HAP-1 (cell line): Measurements from ENCODE around the gene MLXIP.
"Not testable (repeated sequence)": the region's sequence is repeated elsewhere in the genome, so short reads cannot be mapped to it uniquely, and the experiment has no call there.

Experiments
- DNase-seq, 2 experiments: peaks; one replicate each; pipeline ENCODE4 v3.0.0-alpha.2; 2016 to 2020; ENCODE audit warnings: low spot score in 2 of 2
- H3K27me3 ChIP-seq: fragments of 250-450 bp; sonication (Bioruptor Pico); 2 replicates; pipeline ENCODE4 v1.5.1; 2020; ENCODE audit warnings: low read depth, mild to moderate bottlenecking, moderate library complexity
- H3K36me3 ChIP-seq: fragments of 250-450 bp; sonication (Bioruptor Pico); replicated peaks from 2 replicates; pipeline ENCODE4 v1.5.1; 2020; ENCODE audit warnings: mild to moderate bottlenecking
- H3K4me1 ChIP-seq: fragments of 250-450 bp; sonication (Bioruptor Pico); 2 replicates; pipeline ENCODE4 v1.5.1; 2020; ENCODE audit warnings: mild to moderate bottlenecking
- H3K4me3 ChIP-seq: fragments of 250-450 bp; sonication (Bioruptor Pico); 2 replicates; pipeline ENCODE4 v1.5.1; 2020; ENCODE audit warnings: mild to moderate bottlenecking, moderate library complexity
- H3K9me3 ChIP-seq: fragments of 250-450 bp; sonication (Bioruptor Pico); 2 replicates; pipeline ENCODE4 v1.5.1; 2020; ENCODE audit warnings: mild to moderate bottlenecking, moderate library complexity
- in situ Hi-C: fragments of 300-500 bp; cut with MboI; formaldehyde crosslinking; loops from 3 replicates; pipeline ENCODE4 v1.14.3; 2020; ENCODE audit warnings: low sequenced_read_pairs, inconsistent platforms, mixed read lengths

The MLXIP gene

GRCh38 chr12:122078141-122079032, at the start of gene MLXIP:
Gene MLXIP, plus strand, starts transcription at chr12:122078756. Its CDS starts 98 bp downstream, at chr12:122078854.
- Histone ChIP-seq H3K4me3 (peak within 1 kb of the TSS; percentile 64), H3K27me3 (no peaks in the 10 kb centered on the region), H3K36me3 (peaks cover 3% of the 10 kb centered on the region), H3K4me1 (peaks cover 19% of the 10 kb centered on the region), H3K9me3 (no peaks in the 10 kb centered on the region)
- in situ Hi-C loops = no loop called here
- peak; percentile 91 to 94 for DNase-seq

- Histone ChIP-seq H3K4me3 (no peak overlapping the region), H3K27me3 (no peaks in the 10 kb centered on the region), H3K4me1 (peaks cover under 1% of the 10 kb centered on the region), H3K9me3 (no peaks in the 10 kb centered on the region), H3K36me3 (peaks cover 3% of the 10 kb centered on the region; the same call in 1 of the 2 replicates)
- no peak for DNase-seq
- in situ Hi-C loops = no loop called here
These were observed 49.5 kb upstream of the MLXIP start for GRCh38 chr12:122028905-122029560.

- no peak overlapping the region for H3K4me3 ChIP-seq
- DNase-seq = no peak
- no peaks in the 10 kb centered on the region for H3K9me3 ChIP-seq
- no peaks in the 10 kb centered on the region for H3K4me1 ChIP-seq
- no peaks in the 10 kb centered on the region for H3K27me3 ChIP-seq
- in situ Hi-C loops = no loop called here
- H3K36me3 ChIP-seq = peaks cover 3% of the 10 kb centered on the region; the same call in 1 of the 2 replicates
These were observed 48.7 kb upstream of the MLXIP start for GRCh38 chr12:122029620-122030423.

- H3K4me1 ChIP-seq = no peaks in the 10 kb centered on the region
- no peaks in the 10 kb centered on the region for H3K9me3 ChIP-seq
- H3K4me3 ChIP-seq = no peak overlapping the region
- no peak for DNase-seq
- H3K27me3 ChIP-seq = no peaks in the 10 kb centered on the region
- in situ Hi-C loops = no loop called here
- H3K36me3 ChIP-seq = peaks cover 6% of the 10 kb centered on the region
These were observed 48.0 kb upstream of the MLXIP start for GRCh38 chr12:122030424-122031035.

- in situ Hi-C loops = no loop called here
- no peak overlapping the region for H3K4me3 ChIP-seq
- no peaks in the 10 kb centered on the region for H3K27me3 ChIP-seq
- no peaks in the 10 kb centered on the region for H3K4me1 ChIP-seq
- peak in 1 of 2 experiments; percentile 80 for DNase-seq
- H3K9me3 ChIP-seq = no peaks in the 10 kb centered on the region
- peaks cover 16% of the 10 kb centered on the region for H3K36me3 ChIP-seq
These were observed 47.0 kb upstream of the MLXIP start for GRCh38 chr12:122031342-122032216.

- DNase-seq = no peak
- in situ Hi-C loops = no loop called here
- no peak overlapping the region for H3K4me3 ChIP-seq
- H3K4me1 ChIP-seq = no peaks in the 10 kb centered on the region
- H3K27me3 ChIP-seq = no peaks in the 10 kb centered on the region
- no peaks in the 10 kb centered on the region for H3K9me3 ChIP-seq
- peaks cover 16% of the 10 kb centered on the region for H3K36me3 ChIP-seq
These were observed 46.0 kb upstream of the MLXIP start for GRCh38 chr12:122032580-122032979.

GRCh38 chr12:122035292-122035691, 43.3 kb upstream of the MLXIP start:
- Histone ChIP-seq H3K4me3 (no peak overlapping the region), H3K9me3 (no peaks in the 10 kb centered on the region), H3K27me3 (no peaks in the 10 kb centered on the region), H3K36me3 (peaks cover 20% of the 10 kb centered on the region), H3K4me1 (no peaks in the 10 kb centered on the region)
- DNase-seq = no peak
- in situ Hi-C loops = no loop called here

- H3K36me3 ChIP-seq = peaks cover 20% of the 10 kb centered on the region
- in situ Hi-C loops = no loop called here
These were observed 42.4 kb upstream of the MLXIP start for GRCh38 chr12:122036153-122036552.

GRCh38 chr12:122040579-122041386, 37.8 kb upstream of the MLXIP start:
- Histone ChIP-seq H3K9me3 (no peaks in the 10 kb centered on the region), H3K4me3 (no peak overlapping the region), H3K4me1 (no peaks in the 10 kb centered on the region), H3K36me3 (peaks cover 31% of the 10 kb centered on the region), H3K27me3 (no peaks in the 10 kb centered on the region)
- no peak for DNase-seq
- in situ Hi-C loops = no loop called here

More at GRCh38 chr12:122036153-122036552, 42.4 kb upstream of the MLXIP start:
- Histone ChIP-seq H3K4me3 (no peak overlapping the region), H3K9me3 (no peaks in the 10 kb centered on the region), H3K4me1 (no peaks in the 10 kb centered on the region), H3K27me3 (no peaks in the 10 kb centered on the region)
- DNase-seq = no peak

- H3K27me3 ChIP-seq, H3K4me3 ChIP-seq, H3K4me1 ChIP-seq, in situ Hi-C loops, H3K9me3 ChIP-seq, DNase-seq: not testable (repeated sequence)
- H3K36me3 ChIP-seq = peaks cover 29% of the 10 kb centered on the region
These were observed 37.1 kb upstream of the MLXIP start for GRCh38 chr12:122041458-122041857.

- no peaks in the 10 kb centered on the region for H3K4me1 ChIP-seq
- in situ Hi-C loops = no loop called here
- no peaks in the 10 kb centered on the region for H3K27me3 ChIP-seq
- H3K9me3 ChIP-seq = no peaks in the 10 kb centered on the region
- no peak for DNase-seq
- H3K36me3 ChIP-seq = peaks cover 32% of the 10 kb centered on the region
- no peak overlapping the region for H3K4me3 ChIP-seq
These were observed 35.6 kb upstream of the MLXIP start for GRCh38 chr12:122042910-122043309.

GRCh38 chr12:122043476-122043875, 35.1 kb upstream of the MLXIP start:
- no peak for DNase-seq
- no peaks in the 10 kb centered on the region for H3K9me3 ChIP-seq
- H3K4me3 ChIP-seq = no peak overlapping the region
- peaks cover 38% of the 10 kb centered on the region for H3K36me3 ChIP-seq
- no peaks in the 10 kb centered on the region for H3K4me1 ChIP-seq
- no peaks in the 10 kb centered on the region for H3K27me3 ChIP-seq
- in situ Hi-C loops = no loop called here
